ENCODE results near the gene ASPM. TPM values are rescaled to one million over a fixed set of nuclear protein-coding genes. Genes with fewer than 3 reads are reported as not detected.

Gene ASPM
- total RNA-seq, 6 experiments from 2014 or later = 0.20 to 4.3 (median 1.1) TPM

GRCh38 chr1:197063212-197063611 is 83.3 kb downstream of the ASPM start:
- TF ChIP-seq CTCF (IDR thresholded peaks at IDR 0.05) (peak in 1 of 4 donors; percentile 13), POLR2A (IDR thresholded peaks at IDR 0.05) (no peak)
- peak; percentile 31 to 61 (median 36) for ATAC-seq
- WGBS (ENCODE audit: insufficient coverage, low coverage, low lambda C conversion rate, missing lambda C conversion rate) = 40% methylated on average over 2 of the region's 2 CpGs
- Histone ChIP-seq H3K27ac (no peak overlapping the region), H3K36me3 (peaks cover 0 to 19% (median 1%) of the 10 kb centered on the region in 4 donors), H3K4me1 (peaks cover 0 to 28% (median 7%) of the 10 kb centered on the region in 4 donors), H3K4me3 (peak overlapping the region in 2 of 3 donors; percentile 6 to 8), H3K9me3 (no peaks in the 10 kb centered on the region), H3K27me3 (no peaks in the 10 kb centered on the region)
- intact Hi-C loops (cut with DNase I) = loop anchor here in 1 of 2 donors (10.0 kb wide), 1 partner anchor 238 kb away; no protein-coding TSS in a partner anchor
- no peak for DNase-seq

DNA sequence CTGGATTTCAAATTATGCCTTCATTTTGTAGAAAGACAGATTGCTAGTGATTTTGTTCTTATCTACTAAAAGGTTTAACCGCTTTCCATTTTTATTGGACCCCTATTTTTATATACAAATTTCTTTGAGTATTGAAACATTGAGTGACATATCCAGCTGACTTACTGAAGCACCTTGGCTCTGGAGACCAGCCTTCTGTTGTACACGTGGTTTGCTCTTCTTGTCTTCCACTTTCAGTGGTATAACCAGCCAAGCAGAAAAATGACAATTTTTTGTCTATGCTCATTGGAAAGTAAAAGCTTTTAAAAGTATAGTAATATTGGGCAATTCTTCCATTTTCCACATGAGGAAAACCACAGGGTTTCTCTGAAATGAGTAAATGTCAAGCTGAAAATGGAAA is 83.8 kb downstream of the ASPM start:
- intact Hi-C loops (cut with DNase I) = loop anchor here in 1 of 2 donors (10.0 kb wide), 1 partner anchor 238 kb away; no protein-coding TSS in a partner anchor
- H3K36me3 ChIP-seq = peaks cover 0 to 20% (median 4%) of the 10 kb centered on the region in 4 donors
- DNase-seq (no peak), ATAC-seq (no peak)
- peaks cover 0 to 23% (median 5%) of the 10 kb centered on the region in 4 donors for H3K4me1 ChIP-seq
- H3K27me3 ChIP-seq = no peaks in the 10 kb centered on the region
- H3K27ac ChIP-seq = no peak overlapping the region
- TF ChIP-seq POLR2A (IDR thresholded peaks at IDR 0.05) = no peak
- no peak overlapping the region for H3K4me3 ChIP-seq
- H3K9me3 ChIP-seq = no peaks in the 10 kb centered on the region
- 58% methylated on average over 2 of the region's 2 CpGs for WGBS (ENCODE audit: insufficient coverage, low coverage, low lambda C conversion rate, missing lambda C conversion rate)

DNA sequence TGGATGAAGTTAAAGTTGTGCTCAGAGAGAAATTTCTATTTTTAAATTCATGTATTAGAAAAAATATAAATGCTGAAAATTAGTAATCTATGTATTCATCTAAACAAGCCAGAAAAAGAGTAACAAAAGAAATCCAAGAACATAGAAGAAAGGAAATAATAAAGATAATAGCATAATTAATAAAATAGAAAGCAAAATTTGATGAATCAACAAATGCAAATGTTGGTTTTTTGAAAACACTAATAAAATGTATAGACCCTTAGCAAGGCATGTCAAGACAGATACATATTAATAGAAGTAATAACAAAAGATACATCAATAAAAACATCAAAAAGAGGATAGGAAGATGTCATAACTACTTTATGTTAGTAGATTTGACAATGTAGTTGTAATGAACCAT is 97.4 kb downstream of the ASPM start:
- Histone ChIP-seq H3K4me3 (no peak overlapping the region), H3K4me1 (no peaks in the 10 kb centered on the region), H3K27ac (no peak overlapping the region), H3K36me3 (peaks cover 0 to 24% (median 0%) of the 10 kb centered on the region in 4 donors), H3K9me3 (peaks cover 0 to 3% (median 0%) of the 10 kb centered on the region in 4 donors), H3K27me3 (no peaks in the 10 kb centered on the region)
- TF ChIP-seq POLR2A (IDR thresholded peaks at IDR 0.05) (no peak), CTCF (IDR thresholded peaks at IDR 0.05) (no peak)
- ATAC-seq (no peak), DNase-seq (no peak)
- intact Hi-C loops (cut with DNase I) = no loop called here

- TF ChIP-seq POLR2A (IDR thresholded peaks at IDR 0.05) (no peak), CTCF (IDR thresholded peaks at IDR 0.05) (no peak)
- peak in 1 of 4 donors; percentile 67 for ATAC-seq
- Histone ChIP-seq H3K27me3 (no peaks in the 10 kb centered on the region), H3K9me3 (no peaks in the 10 kb centered on the region), H3K4me1 (no peaks in the 10 kb centered on the region), H3K27ac (no peak overlapping the region), H3K36me3 (peaks cover 0 to 13% (median 5%) of the 10 kb centered on the region in 4 donors), H3K4me3 (no peak overlapping the region)
- no peak for DNase-seq
- intact Hi-C loops (cut with DNase I) = no loop called here
- 84% methylated on average over 3 of the region's 4 CpGs for WGBS (ENCODE audit: insufficient coverage, low coverage, low lambda C conversion rate, missing lambda C conversion rate)
Measured at GRCh38 chr1:197042676-197043341, 103.7 kb downstream of the ASPM start.

GRCh38 chr1:197041486-197042353 is 104.7 kb downstream of the ASPM start:
- no peaks in the 10 kb centered on the region for H3K4me1 ChIP-seq
- H3K4me3 ChIP-seq = no peak overlapping the region
- H3K27me3 ChIP-seq = no peaks in the 10 kb centered on the region
- TF ChIP-seq CTCF (IDR thresholded peaks at IDR 0.05) (no peak), POLR2A (IDR thresholded peaks at IDR 0.05) (no peak)
- 73% methylated on average over 7 of the region's 7 CpGs for WGBS (ENCODE audit: insufficient coverage, low coverage, low lambda C conversion rate, missing lambda C conversion rate)
- intact Hi-C loops (cut with DNase I) = no loop called here
- DNase-seq (no peak), ATAC-seq (no peak)
- H3K27ac ChIP-seq = no peak overlapping the region
- no peaks in the 10 kb centered on the region for H3K9me3 ChIP-seq
- peaks cover 0 to 13% (median 5%) of the 10 kb centered on the region in 4 donors for H3K36me3 ChIP-seq

All from right lobe of liver (tissue), 6 donors.